Coronary artery (tissue), 2 donors: ENCODE results near the gene UBR4.
"Not testable (repeated sequence)": the region's sequence is repeated elsewhere in the genome, so short reads cannot be mapped to it uniquely, and the experiment has no call there.

Experiments used
- DNase-seq: peaks from one replicate; pipeline ENCODE4 v3.0.0-alpha.2; 2017; ENCODE audit warnings: low spot score
- H3K27ac ChIP-seq, 2 donors: fragments of 200-600 bp; sonication (generic); one replicate each; pipeline ENCODE4 v1.5.1; 2016 to 2019
- H3K4me3 ChIP-seq: fragments of 200-600 bp; sonication (generic); 2 replicates; pipeline ENCODE4 v1.5.1; 2016; ENCODE audit warnings: mild to moderate bottlenecking, moderate library complexity
- CTCF ChIP-seq: fragments of 200-600 bp; sonication (generic); IDR thresholded peaks from one replicate; pipeline ENCODE4 v1.5.1; 2019; ENCODE audit warnings: antibody characterized with exemption

The UBR4 gene

DNA sequence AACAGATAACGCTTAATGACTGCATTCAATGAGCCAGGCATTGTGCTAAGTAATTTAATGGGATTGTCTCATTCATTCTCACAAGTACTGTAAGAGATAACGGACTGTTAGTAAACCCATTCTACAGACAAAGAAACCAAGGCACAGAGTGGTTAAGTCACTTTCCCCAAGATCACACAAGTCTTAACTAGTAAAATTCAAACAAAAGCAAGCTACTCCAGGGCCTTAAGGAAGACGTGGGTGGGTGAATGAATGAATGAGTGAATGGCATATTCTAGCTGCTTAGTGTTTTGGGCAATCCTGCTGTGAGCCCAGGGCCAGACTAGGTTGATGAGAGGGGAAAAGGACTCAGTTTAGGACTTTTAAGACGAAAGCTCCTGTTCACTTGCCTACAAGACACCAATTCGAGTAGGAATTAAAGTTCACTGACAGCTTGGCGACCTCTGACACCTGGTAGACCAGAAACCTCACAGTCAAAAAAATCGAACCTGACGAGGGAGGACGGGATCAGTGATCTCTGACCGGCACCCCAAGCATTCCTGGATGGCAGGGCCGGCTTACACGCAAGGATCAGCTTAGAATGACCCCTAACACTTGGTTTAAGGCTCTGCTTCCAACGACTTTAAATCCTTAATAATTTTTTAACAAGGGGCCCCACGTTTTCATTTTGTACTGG, 40.7 kb upstream of the UBR4 start:
- Histone ChIP-seq H3K4me3 (peak overlapping the region; percentile 94), H3K27ac (peak overlapping the region; percentile 88 to 96)
- no peak for TF ChIP-seq CTCF
- DNase-seq: no peak

- peak; percentile 97 for TF ChIP-seq CTCF
- H3K4me3 ChIP-seq: no peak overlapping the region
- H3K27ac ChIP-seq: peak overlapping the region in 1 of 2 donors; percentile 12
- DNase-seq: no peak
These were observed 30.8 kb upstream of the UBR4 start for GRCh38 chr1:19240673-19241538.

- DNase-seq: no peak
- TF ChIP-seq CTCF: no peak
- Histone ChIP-seq H3K4me3 (no peak overlapping the region), H3K27ac (no peak overlapping the region)
These were observed 29.8 kb upstream of the UBR4 start for GRCh38 chr1:19239876-19240275.

GRCh38 chr1:19234224-19234623, 24.2 kb upstream of the UBR4 start:
- TF ChIP-seq CTCF: no peak
- Histone ChIP-seq H3K27ac (no peak overlapping the region), H3K4me3 (no peak overlapping the region)
- DNase-seq: no peak

- peak; percentile 49 for DNase-seq
- Histone ChIP-seq H3K27ac (no peak overlapping the region), H3K4me3 (no peak overlapping the region)
- TF ChIP-seq CTCF: no peak
These were observed 22.4 kb upstream of the UBR4 start for GRCh38 chr1:19232524-19232846.

- not testable (repeated sequence) for H3K4me3 ChIP-seq, H3K27ac ChIP-seq
- peak; percentile 12 for DNase-seq
These were observed 21.9 kb upstream of the UBR4 start for GRCh38 chr1:19231736-19232523.

DNA sequence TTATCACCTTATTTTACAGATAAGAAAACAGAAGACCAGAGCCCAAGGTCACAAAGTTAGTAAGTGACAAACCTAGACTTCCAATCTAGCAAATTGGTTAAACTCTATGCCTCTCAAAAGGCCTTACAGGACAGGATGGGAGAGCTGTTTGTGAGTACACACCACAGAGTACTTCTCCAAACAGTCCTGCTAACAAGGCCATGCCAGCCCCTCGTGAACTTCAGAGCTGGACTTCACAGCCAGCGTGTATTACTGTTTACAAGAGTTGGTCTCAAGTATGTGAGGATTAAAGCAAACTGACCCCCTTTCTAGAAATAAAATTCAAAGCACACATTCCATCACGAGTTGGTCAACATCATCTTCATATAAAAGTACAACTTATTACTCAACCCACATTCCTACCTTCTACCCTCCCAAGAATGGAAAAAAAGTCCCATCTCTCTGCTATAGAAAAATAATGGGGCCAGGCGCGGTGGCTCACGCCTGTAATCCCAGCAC, 19.8 kb upstream of the UBR4 start:
- DNase-seq: peak; percentile 9
- Histone ChIP-seq H3K27ac (no peak overlapping the region), H3K4me3 (no peak overlapping the region)
- TF ChIP-seq CTCF: no peak
